Fibroblast of pulmonary artery (primary cell): ENCODE results near the gene JAKMIP2.

Source experiments
- DNase-seq: peaks from one replicate; pipeline ENCODE4 v3.0.0-alpha.2; 2010; ENCODE audit warnings: low read depth
- H3K4me3 ChIP-seq: replicated peaks from 2 replicates; pipeline ENCODE4 v1.5.1; 2011; ENCODE audit warnings: low read depth, mild to moderate bottlenecking, control low read depth, low read length, moderate library complexity
- TF ChIP-seq, protein P1 (sequence below): IDR thresholded peaks from 2 replicates; pipeline ENCODE4 v1.5.1; 2011; ENCODE audit warnings: mild to moderate bottlenecking, control low read depth, low read length, inconsistent platforms; ENCODE audit errors: missing control alignments

The JAKMIP2 gene

DNA sequence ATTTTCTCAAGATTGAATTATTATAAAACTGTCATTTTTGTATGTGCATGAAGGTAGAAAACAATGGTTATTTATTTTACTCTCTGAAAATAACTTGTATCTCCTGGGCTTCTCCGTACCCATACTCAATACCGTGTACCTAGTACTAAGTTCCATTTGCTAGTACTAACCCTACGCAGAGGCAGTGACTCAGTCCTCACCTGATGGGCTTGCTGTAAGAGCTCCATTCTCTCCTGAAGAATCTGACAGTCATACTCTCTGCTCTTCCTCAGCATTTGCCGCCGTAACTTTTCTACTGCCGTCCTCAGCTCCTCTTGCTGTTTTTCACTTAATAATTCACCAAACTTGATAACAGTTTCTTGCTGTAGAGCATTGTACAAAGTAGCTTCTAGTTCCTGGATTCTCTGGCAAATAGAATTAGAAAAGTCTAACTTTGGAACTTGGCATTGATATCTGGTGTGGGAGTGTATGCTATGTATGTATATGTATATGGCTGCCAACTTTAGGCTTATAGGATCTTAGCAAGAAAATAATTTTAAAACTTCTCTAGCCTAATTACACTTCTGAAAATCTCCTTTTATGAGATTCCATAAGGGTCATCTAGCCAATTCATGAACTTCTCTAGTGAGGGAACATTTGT lies 164.7 kb downstream of the JAKMIP2 start:
- no peak overlapping the region for H3K4me3 ChIP-seq
- TF ChIP-seq, protein P1, sequence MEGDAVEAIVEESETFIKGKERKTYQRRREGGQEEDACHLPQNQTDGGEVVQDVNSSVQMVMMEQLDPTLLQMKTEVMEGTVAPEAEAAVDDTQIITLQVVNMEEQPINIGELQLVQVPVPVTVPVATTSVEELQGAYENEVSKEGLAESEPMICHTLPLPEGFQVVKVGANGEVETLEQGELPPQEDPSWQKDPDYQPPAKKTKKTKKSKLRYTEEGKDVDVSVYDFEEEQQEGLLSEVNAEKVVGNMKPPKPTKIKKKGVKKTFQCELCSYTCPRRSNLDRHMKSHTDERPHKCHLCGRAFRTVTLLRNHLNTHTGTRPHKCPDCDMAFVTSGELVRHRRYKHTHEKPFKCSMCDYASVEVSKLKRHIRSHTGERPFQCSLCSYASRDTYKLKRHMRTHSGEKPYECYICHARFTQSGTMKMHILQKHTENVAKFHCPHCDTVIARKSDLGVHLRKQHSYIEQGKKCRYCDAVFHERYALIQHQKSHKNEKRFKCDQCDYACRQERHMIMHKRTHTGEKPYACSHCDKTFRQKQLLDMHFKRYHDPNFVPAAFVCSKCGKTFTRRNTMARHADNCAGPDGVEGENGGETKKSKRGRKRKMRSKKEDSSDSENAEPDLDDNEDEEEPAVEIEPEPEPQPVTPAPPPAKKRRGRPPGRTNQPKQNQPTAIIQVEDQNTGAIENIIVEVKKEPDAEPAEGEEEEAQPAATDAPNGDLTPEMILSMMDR = no peak
- peak; percentile 5 for DNase-seq

DNA sequence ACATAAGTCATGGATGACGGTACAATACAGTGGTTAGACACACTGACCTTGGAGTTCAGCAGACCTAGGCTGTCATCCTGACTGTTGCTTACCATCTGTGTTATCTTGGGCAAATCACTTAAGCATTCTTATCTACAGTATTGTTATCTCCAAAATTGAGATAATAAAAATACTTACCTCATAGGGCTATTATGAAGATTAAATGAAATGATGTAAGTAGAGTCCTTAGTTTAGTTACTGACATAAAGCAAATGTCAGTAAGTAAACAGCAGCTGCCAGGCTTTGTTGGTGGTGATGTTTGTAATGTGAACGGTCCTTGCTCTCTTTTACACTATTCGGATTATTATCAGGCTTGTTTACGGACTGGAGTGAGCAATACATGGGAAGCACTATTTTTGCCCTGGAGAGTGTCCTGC lies 165.3 kb downstream of the JAKMIP2 start:
- DNase-seq = peak; percentile 53

GRCh38 chr5:147616421-147616820 lies 166.1 kb downstream of the JAKMIP2 start:
- TF ChIP-seq, protein P1 = no peak
- peak; percentile 24 for DNase-seq
- no peak overlapping the region for H3K4me3 ChIP-seq

More for the DNA sequence above, 165.3 kb downstream of the JAKMIP2 start:
- TF ChIP-seq, protein P1 = no peak
- no peak overlapping the region for H3K4me3 ChIP-seq

- peak; percentile 84 for DNase-seq
- TF ChIP-seq, protein P1 = no peak
- H3K4me3 ChIP-seq = no peak overlapping the region
These were observed 169.2 kb downstream of the JAKMIP2 start for GRCh38 chr5:147613359-147613758.

- DNase-seq = no peak
- TF ChIP-seq, protein P1 = no peak
- H3K4me3 ChIP-seq = no peak overlapping the region
These were observed 171.0 kb downstream of the JAKMIP2 start for GRCh38 chr5:147611483-147611882.

- no peak for DNase-seq
- no peak overlapping the region for H3K4me3 ChIP-seq
- TF ChIP-seq, protein P1 = no peak
These were observed 171.7 kb downstream of the JAKMIP2 start for GRCh38 chr5:147610798-147611197.

- DNase-seq = no peak
- TF ChIP-seq, protein P1 = no peak
- no peak overlapping the region for H3K4me3 ChIP-seq
These were observed 180.9 kb downstream of the JAKMIP2 start for GRCh38 chr5:147601652-147602051.
